EL (cell line): ENCODE data around the gene POLR3GL.

ENCODE experiments used
- DNase-seq: peaks from one replicate; pipeline ENCODE4 v3.0.0-alpha.2; 2016

Gene POLR3GL

GRCh38 chr1:145993618-145994390, 29.3 kb downstream of the POLR3GL start:
- DNase-seq, result no peak

DNA sequence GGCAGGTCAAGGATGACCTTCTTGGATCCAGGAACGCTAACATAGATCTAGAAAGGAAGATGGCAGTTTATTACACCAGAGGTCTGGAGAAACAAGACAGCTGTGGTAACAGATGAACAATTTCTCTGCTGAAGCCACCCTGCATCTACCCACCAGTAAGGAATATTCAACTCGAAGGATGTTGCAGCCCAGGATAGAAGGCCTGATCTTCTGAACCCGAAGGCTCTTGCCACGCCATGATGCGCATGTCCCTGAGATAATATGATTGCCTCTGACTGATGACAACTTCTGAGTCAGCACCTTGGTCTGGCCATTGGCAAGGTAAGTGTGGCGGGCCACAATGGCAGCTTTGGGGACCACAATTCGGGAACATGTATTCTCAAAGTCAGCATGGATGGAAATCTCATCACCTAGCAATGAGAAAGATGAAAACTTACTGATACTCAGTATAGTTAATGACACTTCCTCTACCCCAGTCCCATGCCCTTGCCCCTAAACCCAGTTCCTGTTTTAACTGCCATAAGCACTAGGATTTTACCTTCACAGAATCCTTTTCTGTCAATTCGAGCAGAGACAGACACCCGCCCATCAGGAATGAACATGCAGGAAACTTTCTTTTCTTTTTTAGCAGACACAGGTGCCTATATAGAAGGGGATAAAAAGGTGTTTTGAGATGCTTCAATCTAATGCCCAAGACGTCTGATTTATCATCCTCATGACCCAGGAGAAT, 30.1 kb downstream of the POLR3GL start:
- DNase-seq, result no peak

GRCh38 chr1:145995148-145995881, 30.8 kb downstream of the POLR3GL start:
- DNase-seq, result no peak

DNA sequence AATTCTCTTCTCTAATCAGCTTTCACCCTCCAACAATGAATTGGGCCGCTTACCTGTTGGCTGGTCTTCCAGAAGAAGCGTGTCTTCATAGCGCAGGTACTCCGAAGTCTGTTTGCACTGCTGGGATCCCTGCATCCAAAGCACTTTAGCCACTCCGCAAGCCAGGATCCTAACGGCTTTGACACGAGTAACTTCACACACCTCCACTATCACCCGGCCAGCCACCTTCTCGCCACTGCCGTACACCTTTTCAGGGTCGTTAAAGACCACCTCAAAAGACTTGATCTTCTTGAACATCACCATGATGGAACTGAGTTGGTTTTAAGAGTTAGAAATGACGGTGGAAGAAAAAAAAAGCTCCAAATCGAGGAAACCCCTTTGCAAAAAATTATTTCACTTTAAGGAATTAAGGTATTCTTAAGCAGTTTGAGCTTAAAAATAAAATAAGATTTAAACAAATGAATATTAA, 31.5 kb downstream of the POLR3GL start:
- DNase-seq, result no peak

- DNase-seq, result peak; percentile 98
These were observed 32.0 kb downstream of the POLR3GL start, which contains the start of gene TXNIP for GRCh38 chr1:145996433-145997015. Gene TXNIP, minus strand, starts transcription at chr1:145996579. Its CDS starts 313 bp downstream, at chr1:145996266.

DNA sequence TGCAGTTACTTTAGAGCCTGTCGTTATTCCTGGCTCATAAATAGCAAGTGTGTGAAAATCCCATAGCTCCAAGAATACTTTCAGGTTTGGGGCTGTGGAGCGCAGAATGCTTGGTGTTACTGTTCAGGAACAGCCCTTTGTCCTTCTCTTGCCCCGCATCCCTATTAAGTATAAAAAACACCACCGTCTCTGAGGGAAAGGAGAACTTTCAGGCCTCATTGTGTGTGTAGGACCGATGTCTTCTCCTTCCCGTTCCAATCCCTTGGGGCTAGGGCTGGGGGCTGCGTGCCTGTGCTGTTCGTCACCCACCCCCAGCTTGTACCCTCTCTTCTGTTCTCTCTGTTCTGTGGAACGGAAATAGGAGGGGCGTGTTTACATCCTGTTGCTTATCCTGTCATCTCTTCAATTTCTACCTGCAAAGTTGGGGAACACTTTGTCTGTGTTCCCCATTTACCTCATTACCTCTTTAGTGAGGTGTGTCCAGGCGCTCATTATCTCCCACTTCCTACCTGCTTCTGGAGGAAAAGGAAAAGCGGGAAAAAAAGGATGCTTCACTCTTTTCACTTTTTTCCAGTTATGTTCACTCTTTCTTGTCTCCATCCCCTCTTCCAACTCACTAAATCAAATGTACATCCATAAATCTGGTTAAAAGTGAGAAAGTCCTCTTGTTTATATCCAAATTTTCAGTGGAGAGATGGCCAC, 32.7 kb downstream of the POLR3GL start:
- DNase-seq, result peak; percentile 44

DNA sequence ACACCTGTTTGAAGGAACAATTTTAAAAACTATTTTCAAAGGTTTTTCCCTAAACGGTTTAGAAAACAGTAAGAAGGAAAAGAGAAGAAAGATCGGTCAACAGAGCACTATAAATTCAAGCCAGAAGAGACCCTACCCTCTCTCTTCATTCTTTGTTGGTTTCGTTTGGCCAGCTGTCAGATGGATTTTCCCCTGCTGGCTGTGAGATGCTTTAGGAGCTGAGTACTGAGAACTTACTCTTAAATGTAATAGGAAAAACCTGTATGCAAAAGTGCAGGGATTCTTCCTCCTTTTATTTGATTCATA, 33.2 kb downstream of the POLR3GL start:
- DNase-seq, result no peak

GRCh38 chr1:145999321-146000024, 35.0 kb downstream of the POLR3GL start:
- no peak for DNase-seq

DNA sequence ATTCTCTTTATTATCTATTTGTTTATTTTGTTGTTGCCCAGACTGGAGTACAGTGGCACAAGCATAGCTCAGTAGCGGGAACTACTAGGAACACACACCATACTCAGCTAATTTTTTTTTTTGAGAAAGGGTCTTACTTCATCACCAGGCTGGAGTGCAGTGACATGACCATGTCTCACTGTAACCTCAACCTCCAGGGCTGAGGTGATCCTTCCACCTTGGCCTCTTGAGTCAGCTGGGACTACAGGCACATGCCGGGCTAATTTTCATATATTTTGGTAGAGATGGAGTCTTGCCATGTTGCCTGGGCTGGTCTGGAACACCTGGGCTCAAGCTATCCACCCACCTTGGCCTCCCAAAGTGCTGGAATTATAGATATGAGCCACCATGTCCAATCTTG, 37.2 kb downstream of the POLR3GL start:
- no peak for DNase-seq

GRCh38 chr1:146007489-146008133, 43.1 kb downstream of the POLR3GL start:
- DNase-seq, result no peak

GRCh38 chr1:146010126-146010738, 45.7 kb downstream of the POLR3GL start:
- DNase-seq, result no peak

- DNase-seq, result peak; percentile 81
These were observed 48.4 kb downstream of the POLR3GL start for GRCh38 chr1:146012703-146013558.

- no peak for DNase-seq
These were observed 49.1 kb downstream of the POLR3GL start for GRCh38 chr1:146013559-146013922.

GRCh38 chr1:146016891-146017290, 52.4 kb downstream of the POLR3GL start:
- DNase-seq, result no peak

- no peak for DNase-seq
These were observed 55.0 kb downstream of the POLR3GL start for GRCh38 chr1:146019231-146020057.

DNA sequence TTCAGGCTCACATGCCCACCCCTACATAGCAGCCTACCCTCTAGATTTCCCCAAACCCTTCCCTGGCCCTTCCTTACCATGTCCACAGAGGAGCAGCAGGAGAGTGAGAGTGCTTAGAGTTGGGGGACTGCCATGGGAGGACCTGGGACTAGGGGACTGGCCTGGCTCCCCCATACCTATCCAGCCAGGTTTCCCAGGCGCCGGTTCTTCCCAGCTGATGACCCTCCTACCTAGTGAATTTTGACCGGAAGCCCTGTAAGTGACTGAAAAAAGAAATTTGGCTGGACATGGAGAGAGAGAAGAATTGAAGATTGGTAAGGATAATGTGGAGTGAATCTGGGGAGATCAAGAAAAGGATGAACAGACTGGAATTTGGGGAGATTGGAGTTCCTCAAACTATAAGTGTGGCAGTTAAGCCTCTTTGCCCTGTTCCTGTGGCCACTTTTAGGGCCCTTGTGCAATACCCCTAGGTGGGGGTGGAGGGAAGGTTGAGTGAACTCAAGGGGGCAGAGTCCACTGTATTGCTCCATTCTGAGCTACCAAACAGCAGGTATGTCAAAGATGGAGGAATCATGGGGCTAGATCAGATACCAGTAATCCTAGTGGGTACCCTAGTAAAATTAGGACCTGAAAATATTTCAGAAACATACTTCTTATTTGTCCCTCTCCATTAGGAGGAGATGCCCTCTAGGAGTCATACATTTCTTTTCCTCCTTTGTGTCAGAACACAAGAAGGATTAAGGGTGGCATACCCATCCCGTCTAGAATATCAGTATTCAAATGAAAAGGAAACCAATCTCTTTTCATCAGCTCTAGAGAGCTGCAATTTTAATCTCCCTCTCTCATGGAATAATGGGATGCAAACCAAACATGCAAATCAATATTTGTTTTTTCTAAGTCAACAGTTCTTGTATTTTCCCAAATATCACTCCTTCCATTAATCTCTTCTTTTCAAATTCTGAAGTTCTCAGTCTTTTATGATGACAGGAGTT, 55.9 kb downstream of the POLR3GL start:
- DNase-seq, result no peak

DNA sequence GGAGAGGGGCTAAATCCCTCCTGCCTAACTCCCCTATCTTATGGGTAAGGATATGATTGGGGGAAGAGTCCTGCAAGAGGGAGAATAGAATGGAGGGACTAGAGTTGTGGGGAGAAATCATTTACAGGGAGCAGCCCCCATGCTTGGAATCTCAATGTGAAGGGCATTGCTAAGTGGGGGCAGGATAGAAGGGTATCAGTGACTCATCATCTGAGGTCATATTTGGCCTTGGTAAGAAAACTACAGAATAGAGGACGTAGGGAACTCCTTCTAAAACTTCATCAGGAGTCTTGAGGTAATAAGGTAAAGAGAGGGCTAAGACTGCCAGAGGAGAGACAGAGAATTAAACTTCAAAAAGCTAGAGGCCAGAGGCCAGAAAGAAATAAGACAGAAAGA, 56.6 kb downstream of the POLR3GL start:
- DNase-seq, result no peak
